Omental fat pad (tissue), 4 donors: ENCODE measurements around the gene SLC2A9. TPM values are rescaled to one million over a fixed set of nuclear protein-coding genes. Genes with fewer than 3 reads are reported as not detected.

Source experiments
- ATAC-seq: fragments of 150-250 bp; one replicate; pipeline ENCODE4 v1.9.1; 2016; ENCODE audit warnings: mild to moderate bottlenecking, moderate library complexity; ENCODE audit not compliant: low FRiP score
- DNase-seq: peaks from one replicate; pipeline ENCODE4 v3.0.0-alpha.2; 2019; ENCODE audit warnings: low spot score
- CTCF ChIP-seq, 3 donors: fragments of 450-650 bp; IDR thresholded peaks; one replicate each; pipeline ENCODE4 v1.5.1; 2016 to 2017; ENCODE audit warnings: antibody characterized with exemption in 3 of 3, mild to moderate bottlenecking in 3 of 3, moderate library complexity in 2 of 3
- total RNA-seq, 4 donors: library from RNA; depleted of rRNA; stranded (reverse); fragments of >200 nt; gene quantifications; one replicate each; pipeline ENCODE4 v1.1.0, GENCODE V29; 2016

Gene SLC2A9
- total RNA-seq, 4 donors from 2014 or later = 4.7 to 8.5 (median 7.3) TPM

GRCh38 chr4:10033191-10033881 lies 12.0 kb upstream of the SLC2A9 start:
- no peak for TF ChIP-seq CTCF (IDR thresholded peaks at IDR 0.05)
- DNase-seq = no peak
- ATAC-seq = peak; percentile 86

GRCh38 chr4:10032625-10033024 lies 11.3 kb upstream of the SLC2A9 start:
- ATAC-seq (peak; percentile 72), DNase-seq (no peak)
- TF ChIP-seq CTCF (IDR thresholded peaks at IDR 0.05) = no peak

- no peak for TF ChIP-seq CTCF (IDR thresholded peaks at IDR 0.05)
- no peak for ATAC-seq
- no peak for DNase-seq
Measured at GRCh38 chr4:10031668-10032590, 10.6 kb upstream of the SLC2A9 start.

GRCh38 chr4:10030972-10031667 lies 9.8 kb upstream of the SLC2A9 start:
- ATAC-seq (no peak), DNase-seq (no peak)
- no peak for TF ChIP-seq CTCF (IDR thresholded peaks at IDR 0.05)

GRCh38 chr4:10029403-10029802 lies 8.1 kb upstream of the SLC2A9 start:
- TF ChIP-seq CTCF (IDR thresholded peaks at IDR 0.05) = no peak
- DNase-seq (no peak), ATAC-seq (no peak)

- TF ChIP-seq CTCF (IDR thresholded peaks at IDR 0.05) = no peak
- no peak for ATAC-seq
Measured at GRCh38 chr4:10028910-10029309, 7.6 kb upstream of the SLC2A9 start.

More at GRCh38 chr4:10028910-10029309, 7.6 kb upstream of the SLC2A9 start:
- DNase-seq = no peak
